Mesothelial cell of epicardium (in vitro differentiated cells): ENCODE results near the gene TTC38. TPM values are rescaled to one million over a fixed set of nuclear protein-coding genes. Genes with fewer than 3 reads are reported as not detected.

Source experiments
- DNase-seq, 2 experiments: peaks; one replicate each; pipeline ENCODE4 v3.0.0; 2021; ENCODE audit warnings: low spot score in 2 of 2; ENCODE audit not compliant: unreplicated experiment in 2 of 2
- H3K27ac Mint-ChIP-seq: 2 replicates; pipeline ENCODE4 v1.8.0; 2021; ENCODE audit warnings: mixed read lengths
- H3K27me3 Mint-ChIP-seq: 2 replicates; pipeline ENCODE4 v1.8.0; 2021; ENCODE audit warnings: low read depth, mixed read lengths
- H3K36me3 Mint-ChIP-seq: 2 replicates; pipeline ENCODE4 v1.8.0; 2021; ENCODE audit warnings: mixed read lengths
- H3K4me1 Mint-ChIP-seq: 2 replicates; pipeline ENCODE4 v1.8.0; 2021; ENCODE audit warnings: mixed read lengths
- H3K4me3 Mint-ChIP-seq: 2 replicates; pipeline ENCODE4 v1.8.0; 2021; ENCODE audit warnings: mild to moderate bottlenecking, moderate library complexity, mixed read lengths
- H3K9me3 Mint-ChIP-seq: 2 replicates; pipeline ENCODE4 v1.8.0; 2021; ENCODE audit warnings: mixed read lengths
- total RNA-seq: library from RNA; stranded (reverse); gene quantifications from 3 replicates; pipeline ENCODE4 v1.2.1, GENCODE V29; 2021
- TF ChIP-seq, protein P1 (sequence below): fragments of 200-600 bp; sonication (generic); IDR thresholded peaks from one replicate; pipeline ENCODE4 v1.5.0; 2021; ENCODE audit warnings: antibody characterized with exemption; ENCODE audit not compliant: unreplicated experiment

TTC38 gene
- total RNA-seq, 1 donor from 2014 or later = 30.3 TPM

DNA sequence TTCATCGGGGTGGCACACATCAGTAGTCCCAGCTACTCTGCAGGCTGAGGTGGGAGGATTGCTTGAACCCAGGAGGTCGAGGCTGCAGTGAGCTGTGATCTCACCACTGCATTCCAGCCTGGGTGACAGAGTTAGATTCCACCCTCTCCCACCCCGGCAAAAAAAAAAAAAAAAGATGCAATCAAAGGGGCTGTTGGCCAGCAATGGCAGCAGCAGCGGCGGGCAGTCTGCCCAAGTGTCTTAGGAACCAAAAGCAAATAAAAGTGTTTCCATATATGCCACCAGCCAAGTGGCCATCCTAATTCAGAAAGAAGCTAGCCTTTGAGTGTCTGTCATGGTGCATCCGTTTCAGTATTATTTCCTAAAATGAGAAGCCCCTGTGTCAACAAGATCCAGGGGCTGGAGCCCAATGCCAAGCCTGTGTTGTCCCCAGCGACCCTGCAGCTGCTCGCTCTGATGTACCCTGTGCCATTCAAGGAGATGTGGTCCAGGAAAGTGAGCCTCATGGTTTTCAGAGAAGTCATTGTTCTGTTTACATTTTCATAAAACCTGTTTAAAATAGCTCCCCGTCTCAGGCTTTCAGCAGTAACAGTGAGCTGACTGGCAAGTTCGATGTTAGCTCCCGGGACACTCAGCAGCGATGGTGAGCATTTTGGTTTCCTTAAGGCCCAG lies 30.2 kb upstream of the TTC38 start:
- no peaks in the 10 kb centered on the region for H3K9me3 Mint-ChIP-seq
- no peak overlapping the region for H3K4me3 Mint-ChIP-seq
- peaks cover 7% of the 10 kb centered on the region for H3K36me3 Mint-ChIP-seq
- no peak for DNase-seq
- no peak overlapping the region for H3K27ac Mint-ChIP-seq
- H3K27me3 Mint-ChIP-seq = no peaks in the 10 kb centered on the region
- TF ChIP-seq, protein P1, sequence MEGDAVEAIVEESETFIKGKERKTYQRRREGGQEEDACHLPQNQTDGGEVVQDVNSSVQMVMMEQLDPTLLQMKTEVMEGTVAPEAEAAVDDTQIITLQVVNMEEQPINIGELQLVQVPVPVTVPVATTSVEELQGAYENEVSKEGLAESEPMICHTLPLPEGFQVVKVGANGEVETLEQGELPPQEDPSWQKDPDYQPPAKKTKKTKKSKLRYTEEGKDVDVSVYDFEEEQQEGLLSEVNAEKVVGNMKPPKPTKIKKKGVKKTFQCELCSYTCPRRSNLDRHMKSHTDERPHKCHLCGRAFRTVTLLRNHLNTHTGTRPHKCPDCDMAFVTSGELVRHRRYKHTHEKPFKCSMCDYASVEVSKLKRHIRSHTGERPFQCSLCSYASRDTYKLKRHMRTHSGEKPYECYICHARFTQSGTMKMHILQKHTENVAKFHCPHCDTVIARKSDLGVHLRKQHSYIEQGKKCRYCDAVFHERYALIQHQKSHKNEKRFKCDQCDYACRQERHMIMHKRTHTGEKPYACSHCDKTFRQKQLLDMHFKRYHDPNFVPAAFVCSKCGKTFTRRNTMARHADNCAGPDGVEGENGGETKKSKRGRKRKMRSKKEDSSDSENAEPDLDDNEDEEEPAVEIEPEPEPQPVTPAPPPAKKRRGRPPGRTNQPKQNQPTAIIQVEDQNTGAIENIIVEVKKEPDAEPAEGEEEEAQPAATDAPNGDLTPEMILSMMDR = no peak
- no peaks in the 10 kb centered on the region for H3K4me1 Mint-ChIP-seq

DNA sequence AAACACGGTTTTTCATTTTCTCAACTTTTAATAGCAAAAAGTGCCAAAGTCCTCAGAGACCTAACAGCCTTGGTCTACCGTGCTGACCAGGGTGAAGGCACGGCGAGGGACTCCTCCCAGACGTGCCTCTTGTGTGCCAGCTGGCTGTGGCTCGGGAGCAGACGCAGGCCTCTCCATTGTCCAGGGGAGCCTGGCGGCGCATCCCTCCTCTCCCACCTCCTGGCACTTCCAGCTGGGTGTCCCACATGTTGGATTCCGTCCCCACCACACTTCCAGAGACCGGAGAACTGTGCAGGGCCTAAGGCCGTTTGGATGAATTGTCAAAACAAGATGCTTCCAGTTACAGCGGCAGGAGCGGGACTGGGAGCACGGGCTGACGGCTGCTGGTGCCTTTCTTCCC lies 29.3 kb upstream of the TTC38 start:
- Mint-ChIP-seq H3K36me3 (peaks cover 7% of the 10 kb centered on the region), H3K9me3 (no peaks in the 10 kb centered on the region), H3K4me1 (no peaks in the 10 kb centered on the region), H3K27ac (no peak overlapping the region), H3K4me3 (no peak overlapping the region), H3K27me3 (no peaks in the 10 kb centered on the region)
- DNase-seq = no peak
- TF ChIP-seq, protein P1 = no peak

DNA sequence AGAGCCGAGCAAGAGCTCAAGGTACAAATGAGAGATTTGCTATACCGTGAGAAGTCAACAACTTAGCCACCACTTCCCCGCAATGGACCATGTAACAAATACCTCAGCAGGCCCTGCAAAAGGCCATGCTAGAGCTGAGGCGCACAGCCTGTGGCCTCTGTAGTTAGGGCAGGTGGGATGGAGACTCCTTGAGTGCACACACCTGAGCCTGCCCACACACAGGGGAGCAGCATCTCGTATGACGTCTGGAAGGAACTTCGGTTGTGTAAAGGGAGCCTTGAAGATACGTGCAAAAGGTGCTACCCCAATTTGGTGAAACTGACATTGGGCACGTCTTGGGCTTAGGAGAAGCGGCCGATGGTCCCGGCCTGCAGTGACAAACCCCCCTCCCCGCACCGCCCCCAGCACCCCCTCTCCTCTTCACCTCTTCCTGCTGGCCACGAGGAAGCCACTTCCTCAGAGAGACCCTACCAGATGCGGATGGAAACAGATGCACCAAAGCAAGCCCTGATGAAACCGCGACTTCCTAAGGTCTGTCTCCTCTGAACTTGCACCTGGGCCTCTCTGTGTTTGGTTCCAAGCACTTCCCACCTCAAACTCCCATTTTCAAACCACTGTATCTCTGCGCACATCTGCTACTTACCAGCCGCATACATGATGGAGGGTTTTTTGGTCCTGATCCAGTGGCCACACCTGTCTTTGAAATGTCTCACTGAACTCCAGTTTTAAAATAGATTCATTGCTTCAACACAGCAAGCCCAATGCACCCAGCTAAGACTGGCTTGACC lies 28.4 kb upstream of the TTC38 start:
- peaks cover 10% of the 10 kb centered on the region for H3K36me3 Mint-ChIP-seq
- TF ChIP-seq, protein P1 = no peak
- H3K4me3 Mint-ChIP-seq = no peak overlapping the region
- H3K4me1 Mint-ChIP-seq = no peaks in the 10 kb centered on the region
- no peaks in the 10 kb centered on the region for H3K27me3 Mint-ChIP-seq
- DNase-seq = no peak
- H3K9me3 Mint-ChIP-seq = no peaks in the 10 kb centered on the region
- no peak overlapping the region for H3K27ac Mint-ChIP-seq

DNA sequence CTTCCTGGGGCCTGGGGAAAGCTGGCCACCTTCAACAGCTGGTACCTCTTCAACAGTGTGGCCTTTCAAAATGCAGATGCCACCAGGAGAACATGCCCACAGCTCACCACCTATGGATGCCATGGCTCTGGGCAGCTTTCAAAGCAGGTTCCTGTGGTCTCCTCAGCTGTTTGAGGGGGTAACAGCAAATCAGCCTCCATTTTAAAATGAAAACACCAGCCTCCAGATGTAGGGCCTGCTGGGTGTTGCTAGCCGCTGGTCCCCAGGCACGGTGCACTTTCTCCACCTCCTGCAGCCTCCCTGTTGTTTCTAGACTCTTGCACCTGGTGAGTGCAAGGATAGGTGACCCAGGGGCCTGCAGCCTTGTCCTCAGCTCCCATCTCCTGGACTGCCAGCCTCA lies 27.7 kb upstream of the TTC38 start:
- Mint-ChIP-seq H3K27ac (no peak overlapping the region), H3K9me3 (no peaks in the 10 kb centered on the region), H3K36me3 (peaks cover 9% of the 10 kb centered on the region), H3K27me3 (no peaks in the 10 kb centered on the region), H3K4me3 (no peak overlapping the region), H3K4me1 (no peaks in the 10 kb centered on the region)
- DNase-seq = no peak
- TF ChIP-seq, protein P1 = no peak

DNA sequence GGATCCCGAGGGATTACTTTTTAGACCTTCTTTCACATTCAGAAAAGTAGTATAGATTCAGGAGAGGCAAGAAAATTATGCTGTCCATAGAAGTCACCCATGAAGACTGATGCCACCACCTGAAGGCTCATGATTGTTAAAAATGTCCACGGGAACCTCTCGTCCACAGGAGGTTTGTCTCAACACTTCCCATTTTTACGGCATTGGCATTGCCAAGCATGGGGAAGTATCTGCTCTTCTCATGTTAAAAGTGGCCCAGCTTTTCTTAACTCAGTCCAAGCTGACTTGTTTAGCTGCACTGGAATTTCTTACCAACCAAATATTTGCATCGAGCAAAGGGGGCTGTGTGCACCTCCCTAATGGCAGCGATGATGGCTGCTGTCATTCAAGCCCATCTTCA lies 27.3 kb upstream of the TTC38 start:
- TF ChIP-seq, protein P1 = no peak
- no peaks in the 10 kb centered on the region for H3K9me3 Mint-ChIP-seq
- H3K36me3 Mint-ChIP-seq = peaks cover 7% of the 10 kb centered on the region
- H3K27me3 Mint-ChIP-seq = no peaks in the 10 kb centered on the region
- H3K4me1 Mint-ChIP-seq = no peaks in the 10 kb centered on the region
- no peak overlapping the region for H3K27ac Mint-ChIP-seq
- H3K4me3 Mint-ChIP-seq = no peak overlapping the region
- DNase-seq = no peak
